GM21529 (cell line): Measurements from ENCODE around the gene AFG1L.
"Not testable (repeated sequence)": the region's sequence is repeated elsewhere in the genome, so short reads cannot be mapped to it uniquely, and the experiment has no call there.

Experiments used
- ATAC-seq: cut with Tn5 transposase; IDR thresholded peaks from one replicate; pipeline ENCODE4 v1.9.1; 2021; ENCODE audit not compliant: unreplicated experiment

Gene AFG1L

DNA sequence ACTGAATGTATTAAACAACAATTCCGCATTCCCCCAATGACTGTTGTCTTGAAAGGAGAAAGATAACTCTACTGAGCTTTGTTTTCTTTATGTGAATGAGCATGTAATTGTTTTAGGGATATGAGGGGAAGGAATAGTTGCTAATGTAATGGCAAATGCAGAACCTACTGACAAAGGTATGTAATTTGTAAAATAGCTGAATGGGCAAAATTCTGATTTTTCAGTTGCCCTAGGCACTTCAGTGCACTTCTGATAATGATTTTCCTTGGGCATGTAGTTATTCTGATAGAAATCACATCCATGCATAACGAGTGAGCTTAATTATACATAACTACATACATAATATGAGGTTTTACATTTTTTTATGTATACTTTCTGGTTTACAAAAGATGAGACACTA is 212.5 kb downstream of the AFG1L start:
- no peak for ATAC-seq

- no peak for ATAC-seq
Observed at GRCh38 chr6:108510461-108511319, 215.8 kb downstream of the AFG1L start.

- ATAC-seq: no peak
Observed at GRCh38 chr6:108518714-108519576, 224.1 kb downstream of the AFG1L start.

DNA sequence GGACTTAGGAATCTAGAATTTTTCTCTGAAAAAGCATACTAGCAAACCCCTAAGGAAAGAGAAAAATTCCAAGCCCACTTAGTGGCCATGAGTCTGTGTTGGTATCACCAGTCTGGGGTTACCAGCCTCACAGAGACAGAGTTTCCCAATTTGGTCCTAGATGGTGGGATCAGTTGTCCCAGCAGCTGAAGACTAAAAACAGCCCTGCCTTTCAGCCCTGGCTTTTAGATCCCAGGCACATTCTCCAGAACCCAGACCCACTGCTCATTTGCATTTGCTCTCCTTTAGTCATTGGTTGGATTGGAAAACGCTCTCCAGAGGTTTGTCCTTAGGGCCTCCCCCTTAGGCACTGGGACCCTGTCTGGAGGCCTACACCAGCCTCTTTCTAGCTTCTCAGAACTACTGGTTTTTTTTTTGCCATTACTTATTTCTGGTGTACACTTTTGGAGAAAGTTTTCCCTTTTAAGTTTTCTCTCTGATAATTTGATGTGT is 226.8 kb downstream of the AFG1L start:
- ATAC-seq: no peak

DNA sequence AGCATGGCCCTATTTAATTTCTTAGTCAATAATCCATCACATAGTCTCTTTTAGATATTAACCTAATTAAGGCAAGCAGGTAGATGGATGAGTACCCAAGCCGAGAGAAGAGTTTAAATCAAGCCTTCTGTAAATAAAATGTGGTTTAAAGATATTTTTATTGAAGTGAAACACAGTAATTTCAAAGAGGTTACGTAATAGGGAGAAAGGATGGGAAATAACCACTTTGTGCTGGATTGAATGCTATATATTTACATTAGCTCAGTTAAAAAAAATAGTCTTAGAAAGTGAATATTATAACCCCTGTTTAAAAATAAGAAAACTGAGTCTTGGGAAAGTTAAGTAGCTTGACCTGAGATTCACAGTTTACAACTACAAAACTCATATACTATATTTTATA is 228.8 kb downstream of the AFG1L start:
- no peak for ATAC-seq

DNA sequence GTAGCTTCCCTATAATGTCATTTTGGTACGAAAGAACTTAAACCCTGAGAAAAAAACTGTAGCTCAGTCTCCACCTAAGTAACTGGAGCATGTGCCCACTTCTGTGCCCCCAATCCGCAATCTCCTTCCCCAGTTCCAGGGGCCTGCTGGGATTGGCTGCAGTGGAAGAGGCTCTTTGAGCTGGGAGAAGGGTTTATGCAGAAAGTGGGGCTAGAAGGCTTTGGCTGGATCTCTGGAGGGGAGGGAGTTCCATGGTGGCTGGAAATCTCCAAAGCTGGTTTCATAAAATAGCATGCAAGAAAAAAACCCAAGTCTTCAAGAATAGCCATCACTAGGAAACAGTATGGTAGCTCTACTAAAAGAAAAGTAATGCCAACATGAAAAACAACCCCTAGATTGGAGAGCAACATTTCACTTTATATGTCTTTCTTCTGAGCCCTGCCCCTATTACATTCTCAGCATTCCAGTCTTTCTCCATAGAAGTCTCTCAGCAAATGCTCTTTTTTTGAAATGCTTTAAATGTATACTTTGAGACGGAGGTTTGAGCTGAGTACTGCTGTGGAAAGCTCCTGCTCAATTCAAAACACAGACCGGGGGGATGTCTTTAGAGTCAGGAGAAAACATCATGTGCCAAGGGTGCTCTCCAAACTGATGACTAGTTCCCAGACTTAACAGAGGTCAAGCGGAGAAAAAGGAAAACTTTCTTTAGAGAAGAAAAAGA is 229.8 kb downstream of the AFG1L start:
- ATAC-seq: no peak

GRCh38 chr6:108526739-108527174 is 231.9 kb downstream of the AFG1L start:
- ATAC-seq: no peak

GRCh38 chr6:108528878-108529277 is 234.0 kb downstream of the AFG1L start:
- ATAC-seq: no peak

DNA sequence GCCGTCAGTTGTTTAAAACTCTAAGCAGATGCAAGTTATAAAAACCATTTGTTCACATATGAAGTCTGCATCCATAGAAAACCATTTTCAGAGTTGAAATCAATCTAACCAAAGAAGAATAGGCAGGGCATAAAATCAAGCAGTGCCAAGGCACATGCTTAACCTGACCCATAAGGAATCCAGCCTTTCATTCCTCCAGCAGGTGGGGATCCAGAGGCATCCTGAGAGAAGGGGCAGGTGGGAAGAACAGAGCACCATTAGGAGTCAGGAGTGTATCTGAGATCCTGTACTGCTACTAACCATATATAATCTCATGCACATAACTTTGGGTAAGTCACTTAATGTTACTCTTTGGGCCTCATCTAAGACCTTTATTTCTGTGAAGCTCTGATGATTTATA is 236.5 kb downstream of the AFG1L start:
- no peak for ATAC-seq

DNA sequence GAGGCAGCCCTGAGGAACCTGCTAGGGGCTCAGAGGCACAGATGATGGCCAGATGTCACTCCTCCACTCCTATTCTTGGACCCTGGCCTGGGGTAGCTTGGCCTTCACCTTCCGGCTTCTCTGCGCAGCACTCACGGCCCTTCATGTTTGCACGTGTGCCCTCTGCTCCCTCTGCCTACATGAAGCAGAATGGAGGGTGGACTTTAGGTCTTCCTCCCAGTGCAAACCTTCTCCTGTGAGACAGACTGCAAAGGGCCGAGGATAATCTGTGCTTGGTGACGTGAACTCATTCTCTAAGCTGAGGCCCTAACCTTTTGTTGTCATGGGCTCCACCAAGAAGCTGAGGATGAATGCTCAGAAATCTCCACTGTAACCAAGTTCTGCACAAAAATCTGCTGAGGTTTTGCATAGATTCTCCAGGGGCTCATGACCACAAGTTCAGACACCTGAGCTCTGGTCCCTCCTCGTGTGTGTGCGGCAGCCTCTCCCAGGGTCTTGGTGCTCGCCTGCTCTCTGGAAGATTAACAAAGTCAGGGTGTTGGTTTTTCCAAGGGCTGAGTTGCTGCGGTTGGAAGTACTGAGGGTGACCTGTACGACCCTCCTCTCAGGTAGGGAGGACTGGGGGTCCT is 240.4 kb downstream of the AFG1L start:
- no peak for ATAC-seq

- not testable (repeated sequence) for ATAC-seq
Observed at GRCh38 chr6:108535920-108536535, 241.2 kb downstream of the AFG1L start.

DNA sequence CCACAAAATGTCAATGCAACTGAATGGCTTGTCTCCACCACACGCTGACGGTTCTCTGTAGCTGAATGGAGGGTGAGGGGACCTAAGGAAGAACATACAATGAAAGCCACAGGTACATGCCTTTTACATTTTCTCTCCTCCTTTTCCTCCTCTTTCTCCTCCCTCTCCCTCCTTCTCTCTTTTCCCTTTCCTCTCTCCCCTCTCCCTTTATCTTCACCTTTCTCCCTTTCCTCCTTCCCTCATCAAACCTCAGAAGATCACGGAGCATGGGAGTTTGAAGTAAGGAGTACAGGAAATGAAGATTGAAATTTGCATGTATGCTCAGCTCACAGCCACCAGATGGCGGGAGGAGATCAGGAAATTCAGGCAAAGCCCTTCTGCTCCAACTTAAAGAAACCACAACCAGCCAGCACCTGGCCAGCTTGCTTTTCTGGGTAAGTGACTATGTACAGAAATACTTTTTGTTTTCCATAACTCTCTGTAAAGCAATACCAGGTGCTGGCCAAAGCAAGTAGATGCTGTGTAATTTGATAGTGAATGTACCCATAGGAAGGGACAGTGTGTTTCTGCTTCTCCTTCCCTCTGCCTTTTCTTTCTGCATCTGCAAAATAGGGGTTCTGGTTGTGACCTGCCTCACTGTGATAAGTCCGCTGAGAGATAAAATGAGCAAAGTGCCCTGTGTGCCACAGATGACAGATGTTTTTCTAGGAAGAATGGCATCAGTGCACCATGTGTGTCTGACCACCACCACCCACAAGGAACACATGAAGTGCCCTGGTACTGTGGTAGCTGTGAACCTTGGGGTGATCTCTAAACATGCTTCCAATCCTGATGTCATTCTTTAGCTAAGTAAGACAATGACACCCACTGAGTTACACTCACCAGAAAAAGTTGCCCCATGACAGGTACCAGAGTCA is 247.2 kb downstream of the AFG1L start:
- ATAC-seq: peak; percentile 68

GRCh38 chr6:108543175-108543940 is 248.5 kb downstream of the AFG1L start:
- no peak for ATAC-seq

GRCh38 chr6:108544606-108545005 is 249.8 kb downstream of the AFG1L start:
- ATAC-seq: no peak

- no peak for ATAC-seq
Observed at GRCh38 chr6:108546079-108547049, 251.5 kb downstream of the AFG1L start.

DNA sequence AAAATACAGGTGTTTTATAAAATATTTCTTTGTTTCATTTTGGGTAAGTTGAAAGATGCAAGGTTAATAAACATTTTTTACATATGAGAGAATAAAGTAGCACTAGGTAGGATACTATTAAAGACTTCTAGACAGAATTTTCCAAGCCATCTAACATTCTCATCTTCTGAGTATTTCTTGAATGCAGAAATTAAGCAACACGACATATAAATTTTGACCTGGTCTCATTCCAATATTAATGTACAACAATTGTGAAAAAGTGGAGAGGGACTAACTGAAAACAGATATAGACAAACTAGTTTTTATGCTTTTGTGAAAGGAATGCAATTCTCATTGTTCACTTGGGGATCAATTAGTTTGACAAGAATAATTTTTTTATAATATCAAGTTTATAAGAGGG is 254.4 kb downstream of the AFG1L start:
- no peak for ATAC-seq

- no peak for ATAC-seq
Observed at GRCh38 chr6:108549741-108550140, 254.9 kb downstream of the AFG1L start.
